A673 (cell line): Measurements from ENCODE around the gene TTC39A.
"Not testable (repeated sequence)": the region's sequence is repeated elsewhere in the genome, so short reads cannot be mapped to it uniquely, and the experiment has no call there.

ENCODE experiments used
- CTCF ChIP-seq: fragments of 300-800, 200-600 bp; sonication (generic); conservative IDR thresholded peaks from 2 replicates; pipeline ENCODE4 v1.5.1; 2017; ENCODE audit warnings: low read depth, mild to moderate bottlenecking, antibody characterized with exemption, low read length, moderate library complexity, mixed read lengths
- EZH2 ChIP-seq: fragments of 200-600 bp; sonication (generic); IDR thresholded peaks from 2 replicates; pipeline ENCODE4 v1.6.1; 2017; ENCODE audit warnings: borderline replicate concordance, low read depth, mild to moderate bottlenecking, mixed read lengths, antibody characterized with exemption, low read length; ENCODE audit not compliant: poor library complexity, severe bottlenecking

- not testable (repeated sequence) for TF ChIP-seq CTCF, EZH2
Measured at GRCh38 chr1:51250729-51251128, 79.6 kb downstream of the TTC39A start.
